Endothelial cell of umbilical vein (primary cell): ENCODE results near the gene PDE10A. TPM values are rescaled to one million over a fixed set of nuclear protein-coding genes. Genes with fewer than 3 reads are reported as not detected.

ENCODE experiments used
- BruUV-seq: library from RNA; stranded (reverse); fragments of 400-500 nt; replicated peaks from 2 replicates; lab custom pipeline; 2021; lab: Mats Ljungman, UMichigan
- CTCF ChIA-PET: fragments of 300-600, 350-600 bp; sonication (Branson Sonifier 250); formaldehyde crosslinking; loops from one replicate; lab custom pipeline; 2021; ENCODE audit warnings: antibody characterized with exemption, inconsistent platforms; lab: Charles Lee
- POLR2A ChIA-PET: fragments of 300-600, 350-600 bp; sonication (Branson Sonifier 250); formaldehyde crosslinking; loops from one replicate; lab custom pipeline; 2021; ENCODE audit warnings: antibody characterized with exemption, inconsistent platforms; lab: Charles Lee
- DNase-seq: peaks from one replicate; pipeline ENCODE4 v3.0.0-alpha.2; 2011; ENCODE audit warnings: low read depth, low spot score
- FAIRE-seq: peaks from 2 replicates; lab custom pipeline; 2011; peaks lifted over from hg19 to GRCh38; lab: Jason Lieb, UNC
- H2AFZ ChIP-seq: 2 replicates; pipeline ENCODE4 v1.6.0; 2012; ENCODE audit warnings: low read depth, low read length, control low read depth, inconsistent platforms
- H3K27ac ChIP-seq: 2 replicates; pipeline ENCODE4 v1.5.1; 2011; ENCODE audit warnings: low read depth, mild to moderate bottlenecking, control low read depth, low read length, moderate library complexity; ENCODE audit not compliant: insufficient read depth
- H3K27me3 ChIP-seq, 2 experiments: 2 replicates each; pipeline versions ENCODE4 v1.6.0 to v1.6.1; 2011; ENCODE audit warnings: low read length in 2 of 2, mixed read lengths in 1 of 2; ENCODE audit not compliant: control insufficient read depth in 2 of 2, insufficient read depth in 2 of 2
- H3K36me3 ChIP-seq, 2 experiments: 2 replicates in 1 of 2; 3 replicates in 1 of 2; pipeline ENCODE4 v1.5.1; 2011; ENCODE audit warnings: low read length in 2 of 2, mild to moderate bottlenecking in 1 of 2, moderate library complexity in 1 of 2; ENCODE audit not compliant: control insufficient read depth in 2 of 2, insufficient read depth in 2 of 2; ENCODE audit errors: extremely low read depth in 1 of 2
- H3K4me1 ChIP-seq: 3 replicates; pipeline ENCODE4 v1.5.1; 2011; ENCODE audit warnings: mild to moderate bottlenecking, low read length; ENCODE audit not compliant: control insufficient read depth, insufficient read depth; ENCODE audit errors: extremely low read depth
- H3K4me2 ChIP-seq: 2 replicates; pipeline ENCODE4 v1.6.1; 2011; ENCODE audit warnings: low read length, control low read depth, mixed read lengths; ENCODE audit not compliant: insufficient read depth
- H3K4me3 ChIP-seq, 3 experiments: fragments of 200-600 bp in 1 of 3; sonication (generic), shearing (Covaris generic) in 1 of 3; replicated peaks in 1 of 3; 2 replicates each; pipeline ENCODE4 v1.5.1; 2011 to 2016; ENCODE audit warnings: control low read depth in 3 of 3, low read length in 3 of 3, mild to moderate bottlenecking in 2 of 3, inconsistent platforms in 1 of 3, low read depth in 1 of 3, moderate library complexity in 1 of 3; ENCODE audit not compliant: insufficient read depth in 1 of 3
- H3K79me2 ChIP-seq: 2 replicates; pipeline ENCODE4 v1.6.0; 2012; ENCODE audit warnings: low read length, inconsistent platforms; ENCODE audit not compliant: control insufficient read depth, insufficient read depth
- H3K9ac ChIP-seq: replicated peaks from 2 replicates; pipeline ENCODE3; 2011; ENCODE audit warnings: low read length, control low read depth; ENCODE audit not compliant: insufficient read depth; ENCODE audit errors: extremely low read depth
- H3K9me1 ChIP-seq: replicated peaks from 3 replicates; pipeline ENCODE4 v1.6.0; 2011; ENCODE audit warnings: mild to moderate bottlenecking, low read length; ENCODE audit not compliant: control insufficient read depth, insufficient read depth; ENCODE audit errors: extremely low read depth
- H3K9me3 ChIP-seq: replicated peaks from 2 replicates; pipeline ENCODE4 v1.5.1; 2012; ENCODE audit warnings: low read length, inconsistent platforms; ENCODE audit not compliant: control insufficient read depth, insufficient read depth
- H4K20me1 ChIP-seq: replicated peaks from 2 replicates; pipeline ENCODE3; 2011; ENCODE audit warnings: mild to moderate bottlenecking, low read length; ENCODE audit not compliant: control insufficient read depth, insufficient read depth; ENCODE audit errors: extremely low read depth
- EZH2 ChIP-seq: IDR thresholded peaks from 2 replicates; pipeline ENCODE4 v1.6.1; 2012; ENCODE audit warnings: borderline replicate concordance, low read depth, mild to moderate bottlenecking, moderate library complexity, low read length, inconsistent platforms; ENCODE audit not compliant: severe bottlenecking
- FOS ChIP-seq: IDR thresholded peaks from 2 replicates; pipeline ENCODE4 v1.6.1; 2011; ENCODE audit warnings: mild to moderate bottlenecking, low read length, moderate library complexity, borderline replicate concordance; ENCODE audit not compliant: insufficient read depth
- GATA2 ChIP-seq: IDR thresholded peaks from 2 replicates; pipeline ENCODE4 v1.7.0; 2011; ENCODE audit warnings: low read depth, mild to moderate bottlenecking, moderate library complexity, mixed read lengths, low read length; ENCODE audit not compliant: insufficient read length, insufficient read depth
- JUN ChIP-seq: IDR thresholded peaks from 2 replicates; pipeline ENCODE4 v1.6.1; 2011; ENCODE audit warnings: borderline replicate concordance, low read depth; ENCODE audit not compliant: insufficient read length, insufficient read depth
- MYC ChIP-seq: IDR thresholded peaks from one replicate; pipeline ENCODE4 v1.6.1; 2011; ENCODE audit warnings: mild to moderate bottlenecking, low read depth, low read length
- POLR2A ChIP-seq: IDR thresholded peaks from 2 replicates; pipeline ENCODE4 v1.6.1; 2012; ENCODE audit warnings: low read depth, mild to moderate bottlenecking, control low read depth, low read length
- POLR2AphosphoS5 ChIP-seq: IDR thresholded peaks from 2 replicates; pipeline ENCODE4 v1.6.1; 2012; ENCODE audit warnings: low read depth, mild to moderate bottlenecking, control low read depth, low read length, moderate library complexity; ENCODE audit not compliant: insufficient read depth
- dilution Hi-C: fragments of 300-500 bp; cut with MboI; formaldehyde crosslinking; loops from one replicate; pipeline ENCODE4 v1.15.0; 2019; ENCODE audit warnings: low sequenced_read_pairs; ENCODE audit not compliant: extremely low pct_ligation_motif_present
- intact Hi-C: fragments of 100-400 bp; cut with micrococcal nuclease; formaldehyde crosslinking; loops from one replicate; pipeline ENCODE4 v1.10.0; 2022
- polyA plus RNA-seq, 4 experiments: library from polyadenylated mRNA; depleted of rRNA in 3 of 4; stranded (reverse) in 3 of 4; unstranded in 1 of 4; fragments of >200 nt; gene quantifications; 2 replicates each; pipeline versions ENCODE4 v1.2.1 to v1.2.3, GENCODE V29; 2011 to 2012; ENCODE audit warnings: missing spikeins in 1 of 4
- total RNA-seq: library from RNA; stranded (reverse); gene quantifications from 2 replicates; pipeline ENCODE4 v1.2.3, GENCODE V29; 2021
- TF ChIP-seq, protein P1 (sequence below): IDR thresholded peaks from 2 replicates; pipeline ENCODE4 v1.6.1; 2011; ENCODE audit not compliant: insufficient read depth, insufficient read length
- TF ChIP-seq, protein P2 (sequence below), 2 donors: IDR thresholded peaks; 1 replicate in 1 of 2; 2 replicates in 1 of 2; pipeline ENCODE4 v1.5.1; 2011; ENCODE audit warnings: low read length in 2 of 2, mild to moderate bottlenecking in 2 of 2, moderate library complexity in 2 of 2, control low read depth in 1 of 2, inconsistent platforms in 1 of 2, low read depth in 1 of 2; ENCODE audit not compliant: insufficient read depth in 1 of 2; ENCODE audit errors: extremely low read depth in 1 of 2

The PDE10A gene
- total and polyA plus RNA-seq, 2 donors (not counting 3 experiments of a cell fraction or from before 2014, with no cell fraction given), result 0.86 to 2.9 TPM

DNA sequence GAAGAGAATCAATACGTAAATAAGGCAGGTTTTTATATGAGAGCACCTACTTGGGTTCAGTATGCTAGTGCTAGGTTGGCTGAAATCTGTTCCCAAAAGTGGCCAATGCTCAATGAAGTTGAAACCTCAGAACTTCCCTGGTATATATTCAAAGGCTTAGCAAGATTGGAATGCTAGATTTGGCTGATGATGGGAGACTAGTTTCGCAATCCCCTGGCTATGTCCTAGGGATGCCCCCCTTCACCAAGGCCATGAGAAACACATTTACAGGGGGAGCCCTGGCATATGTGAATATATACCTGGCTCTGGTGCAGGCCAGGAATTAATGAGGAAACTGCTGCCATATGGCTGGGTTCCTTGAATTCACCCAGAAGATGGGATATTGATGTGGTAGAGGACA, 211.2 kb downstream of the PDE10A start:
- no peaks in the 10 kb centered on the region for H3K36me3 ChIP-seq
- TF ChIP-seq, protein P1, sequence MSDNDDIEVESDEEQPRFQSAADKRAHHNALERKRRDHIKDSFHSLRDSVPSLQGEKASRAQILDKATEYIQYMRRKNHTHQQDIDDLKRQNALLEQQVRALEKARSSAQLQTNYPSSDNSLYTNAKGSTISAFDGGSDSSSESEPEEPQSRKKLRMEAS, result no peak
- TF ChIP-seq EZH2 (no peak), FOS (no peak), POLR2AphosphoS5 (no peak), MYC (no peak), JUN (no peak), GATA2 (no peak), POLR2A (no peak)
- TF ChIP-seq, protein P2, sequence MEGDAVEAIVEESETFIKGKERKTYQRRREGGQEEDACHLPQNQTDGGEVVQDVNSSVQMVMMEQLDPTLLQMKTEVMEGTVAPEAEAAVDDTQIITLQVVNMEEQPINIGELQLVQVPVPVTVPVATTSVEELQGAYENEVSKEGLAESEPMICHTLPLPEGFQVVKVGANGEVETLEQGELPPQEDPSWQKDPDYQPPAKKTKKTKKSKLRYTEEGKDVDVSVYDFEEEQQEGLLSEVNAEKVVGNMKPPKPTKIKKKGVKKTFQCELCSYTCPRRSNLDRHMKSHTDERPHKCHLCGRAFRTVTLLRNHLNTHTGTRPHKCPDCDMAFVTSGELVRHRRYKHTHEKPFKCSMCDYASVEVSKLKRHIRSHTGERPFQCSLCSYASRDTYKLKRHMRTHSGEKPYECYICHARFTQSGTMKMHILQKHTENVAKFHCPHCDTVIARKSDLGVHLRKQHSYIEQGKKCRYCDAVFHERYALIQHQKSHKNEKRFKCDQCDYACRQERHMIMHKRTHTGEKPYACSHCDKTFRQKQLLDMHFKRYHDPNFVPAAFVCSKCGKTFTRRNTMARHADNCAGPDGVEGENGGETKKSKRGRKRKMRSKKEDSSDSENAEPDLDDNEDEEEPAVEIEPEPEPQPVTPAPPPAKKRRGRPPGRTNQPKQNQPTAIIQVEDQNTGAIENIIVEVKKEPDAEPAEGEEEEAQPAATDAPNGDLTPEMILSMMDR (IDR thresholded peaks at IDR 0.05; ENCODE audit: extremely low read depth in 1 of 2, insufficient read depth in 1 of 2, low read depth in 1 of 2, low read length in 2 of 2), result no peak
- ChIA-PET POLR2A (no interaction called here), CTCF (interaction anchor here (1.1 kb wide), 1 partner anchor 12 kb away, joined by 6 read pairs; no protein-coding TSS in a partner anchor)
- H3K9ac ChIP-seq, result no peak overlapping the region
- H3K9me1 ChIP-seq, result no peaks in the 10 kb centered on the region
- H3K4me2 ChIP-seq, result no peak overlapping the region
- H4K20me1 ChIP-seq, result no peaks in the 10 kb centered on the region
- H3K4me1 ChIP-seq, result no peaks in the 10 kb centered on the region
- no peaks in the 10 kb centered on the region for H3K9me3 ChIP-seq
- no TSS peak for BruUV-seq
- H3K27ac ChIP-seq, result no peak overlapping the region
- intact Hi-C loops, result no loop called here
- H3K4me3 ChIP-seq, result no peak overlapping the region
- H2AFZ ChIP-seq, result no peak overlapping the region
- H3K79me2 ChIP-seq, result no peaks in the 10 kb centered on the region
- no peak for FAIRE-seq
- no peaks in the 10 kb centered on the region for H3K27me3 ChIP-seq
- no peak for DNase-seq
- dilution Hi-C loops, result no loop called here
